ENCODE data around the gene SELENOI.

- TF ChIP-seq, protein P1, sequence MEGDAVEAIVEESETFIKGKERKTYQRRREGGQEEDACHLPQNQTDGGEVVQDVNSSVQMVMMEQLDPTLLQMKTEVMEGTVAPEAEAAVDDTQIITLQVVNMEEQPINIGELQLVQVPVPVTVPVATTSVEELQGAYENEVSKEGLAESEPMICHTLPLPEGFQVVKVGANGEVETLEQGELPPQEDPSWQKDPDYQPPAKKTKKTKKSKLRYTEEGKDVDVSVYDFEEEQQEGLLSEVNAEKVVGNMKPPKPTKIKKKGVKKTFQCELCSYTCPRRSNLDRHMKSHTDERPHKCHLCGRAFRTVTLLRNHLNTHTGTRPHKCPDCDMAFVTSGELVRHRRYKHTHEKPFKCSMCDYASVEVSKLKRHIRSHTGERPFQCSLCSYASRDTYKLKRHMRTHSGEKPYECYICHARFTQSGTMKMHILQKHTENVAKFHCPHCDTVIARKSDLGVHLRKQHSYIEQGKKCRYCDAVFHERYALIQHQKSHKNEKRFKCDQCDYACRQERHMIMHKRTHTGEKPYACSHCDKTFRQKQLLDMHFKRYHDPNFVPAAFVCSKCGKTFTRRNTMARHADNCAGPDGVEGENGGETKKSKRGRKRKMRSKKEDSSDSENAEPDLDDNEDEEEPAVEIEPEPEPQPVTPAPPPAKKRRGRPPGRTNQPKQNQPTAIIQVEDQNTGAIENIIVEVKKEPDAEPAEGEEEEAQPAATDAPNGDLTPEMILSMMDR (IDR thresholded peaks at IDR 0.05), result no peak
- TF ChIP-seq POLR2AphosphoS5 (IDR thresholded peaks at IDR 0.05; ENCODE audit: insufficient read depth in 1 of 2, low read depth in 1 of 2) (no peak), POLR2A (IDR thresholded peaks at IDR 0.05) (no peak)
These were observed 30.9 kb downstream of the SELENOI start for GRCh38 chr2:26376799-26377198.
